HepG2 (cell line): Measurements from ENCODE around the gene UBC. TPM values are rescaled to one million over a fixed set of nuclear protein-coding genes. Genes with fewer than 3 reads are reported as not detected.

Experiments
- ARNT ChIP-seq: fragments of 450-650 bp; IDR thresholded peaks from 2 replicates; pipeline ENCODE4 v1.6.1; 2017
- CREB1 ChIP-seq, 2 experiments: fragments of 450-650 bp in 1 of 2; IDR thresholded peaks; 2 replicates each; pipeline ENCODE4 v1.6.1; 2016 to 2017; ENCODE audit warnings: control low read depth in 1 of 2, mild to moderate bottlenecking in 1 of 2, missing compliant biosample characterization in 1 of 2, missing genetic modification characterization in 1 of 2
- DR1 ChIP-seq: sonication (generic); formaldehyde crosslinking; IDR thresholded peaks from 2 replicates; pipeline ENCODE4 v1.8.0; 2021; ENCODE audit warnings: mild to moderate bottlenecking, missing genetic modification reagents, inconsistent platforms
- ELF4 ChIP-seq: sonication (generic); formaldehyde crosslinking; IDR thresholded peaks from 2 replicates; pipeline ENCODE4 v1.5.0; 2020; ENCODE audit warnings: missing genetic modification reagents, mild to moderate bottlenecking, moderate library complexity, borderline replicate concordance
- HNRNPLL ChIP-seq: fragments of 200-400 bp; formaldehyde crosslinking; IDR thresholded peaks from 2 replicates; pipeline ENCODE4 v1.6.1; 2017; ENCODE audit warnings: mild to moderate bottlenecking, low read depth, low read length; ENCODE audit not compliant: poor library complexity, severe bottlenecking
- ISX ChIP-seq: sonication (generic); formaldehyde crosslinking; conservative IDR thresholded peaks from 2 replicates; pipeline ENCODE4 v1.5.0; 2020; ENCODE audit warnings: missing genetic modification reagents
- PRMT3 ChIP-seq: sonication (generic); formaldehyde crosslinking; IDR thresholded peaks from 2 replicates; pipeline ENCODE4 v1.8.1; 2022; ENCODE audit warnings: low read depth, mild to moderate bottlenecking, moderate library complexity, missing genetic modification reagents, borderline replicate concordance
- RARA ChIP-seq: IDR thresholded peaks from 2 replicates; pipeline ENCODE4 v1.6.1; 2016; ENCODE audit warnings: missing genetic modification reagents, missing compliant biosample characterization
- SMYD3 ChIP-seq: sonication (generic); formaldehyde crosslinking; IDR thresholded peaks from 2 replicates; pipeline ENCODE4 v1.8.1; 2023; ENCODE audit warnings: mild to moderate bottlenecking, missing genetic modification reagents
- SP1 ChIP-seq, 2 experiments: fragments of 450-650 bp in 1 of 2; sonication (generic) in 1 of 2; formaldehyde crosslinking in 1 of 2; IDR thresholded peaks; 2 replicates each; pipeline versions ENCODE4 v1.4.0 to v1.6.1; 2016 to 2020; ENCODE audit warnings: missing genetic modification reagents in 1 of 2
- U2AF2 ChIP-seq: fragments of 200-400 bp; formaldehyde crosslinking; IDR thresholded peaks from 2 replicates; pipeline ENCODE4 v1.6.1; 2017; ENCODE audit warnings: low read depth, mild to moderate bottlenecking, low read length
- ZBTB21 ChIP-seq: sonication (generic); formaldehyde crosslinking; IDR thresholded peaks from 2 replicates; pipeline ENCODE4 v1.4.0; 2020; ENCODE audit warnings: missing genetic modification reagents
- ZFP41 ChIP-seq: sonication (generic); formaldehyde crosslinking; IDR thresholded peaks from 2 replicates; pipeline ENCODE4 v1.4.0; 2020; ENCODE audit warnings: mild to moderate bottlenecking, missing genetic modification reagents, borderline replicate concordance
- ZNF224 ChIP-seq: sonication (generic); formaldehyde crosslinking; IDR thresholded peaks from 2 replicates; pipeline ENCODE4 v1.5.0; 2020; ENCODE audit warnings: mild to moderate bottlenecking, missing genetic modification reagents
- ZNF3 ChIP-seq: IDR thresholded peaks from 2 replicates; pipeline ENCODE4 v1.7.0; 2017; ENCODE audit warnings: inconsistent platforms
- ZNF354B ChIP-seq: sonication (generic); formaldehyde crosslinking; IDR thresholded peaks from 2 replicates; pipeline ENCODE4 v1.8.0; 2022; ENCODE audit warnings: mild to moderate bottlenecking, missing genetic modification reagents
- ZNF572 ChIP-seq: sonication (generic); formaldehyde crosslinking; IDR thresholded peaks from 2 replicates; pipeline ENCODE4 v1.5.1; 2020; ENCODE audit warnings: mild to moderate bottlenecking, missing genetic modification reagents
- ZNF629 ChIP-seq: sonication (generic); formaldehyde crosslinking; conservative IDR thresholded peaks from 2 replicates; pipeline ENCODE4 v1.5.0; 2020; ENCODE audit warnings: missing genetic modification reagents
- ZNF672 ChIP-seq: sonication (generic); formaldehyde crosslinking; IDR thresholded peaks from 2 replicates; pipeline ENCODE4 v1.8.1; 2022; ENCODE audit warnings: missing genetic modification reagents
- ZNF709 ChIP-seq: sonication (generic); formaldehyde crosslinking; IDR thresholded peaks from 2 replicates; pipeline ENCODE4 v1.5.0; 2020; ENCODE audit warnings: mild to moderate bottlenecking, missing genetic modification reagents
- polyA plus RNA-seq, 8 experiments: library from polyadenylated mRNA; depleted of rRNA in 3 of 8; stranded (reverse) in 7 of 8; unstranded in 1 of 8; fragments of >200 nt; fragmentation: Illumina TruSeq in 4 of 8; extraction: Trizol in 4 of 8; gene quantifications; 2 replicates each; pipeline versions ENCODE4 v1.2.1 to v1.2.3, GENCODE V29; 2011 to 2016; ENCODE audit warnings: low read depth in 4 of 8, missing spikeins in 1 of 8, mixed read lengths in 1 of 8; ENCODE audit not compliant: insufficient read depth in 1 of 8
- total RNA-seq, 5 experiments: library from RNA; depleted of rRNA; stranded (reverse); fragments of >200 nt; fragmentation: Illumina TruSeq; extraction: Trizol; gene quantifications; 2 replicates each; pipeline ENCODE4 v1.2.3, GENCODE V29; 2016; ENCODE audit warnings: low read depth in 1 of 5
- TF ChIP-seq, protein P1 (sequence below): sonication (generic); formaldehyde crosslinking; IDR thresholded peaks from 2 replicates; pipeline ENCODE4 v1.5.0; 2020; ENCODE audit warnings: mild to moderate bottlenecking, missing genetic modification reagents
- TF ChIP-seq, protein P2 (sequence below): sonication (generic); formaldehyde crosslinking; IDR thresholded peaks from 2 replicates; pipeline ENCODE4 v1.5.1; 2020; ENCODE audit warnings: mild to moderate bottlenecking, missing genetic modification reagents, moderate library complexity
- TF ChIP-seq, protein P3 (sequence below): sonication (generic); formaldehyde crosslinking; IDR thresholded peaks from 2 replicates; pipeline ENCODE4 v1.4.0; 2020; ENCODE audit warnings: missing genetic modification reagents
- TF ChIP-seq, protein P4 (sequence below): IDR thresholded peaks from 2 replicates; pipeline ENCODE4 v1.6.1; 2016; ENCODE audit warnings: missing compliant biosample characterization, missing genetic modification reagents, borderline replicate concordance

Gene UBC
- total and polyA plus RNA-seq, 2 of the 13 experiments (the other 11 are each of a cell fraction or from before 2014, with no cell fraction given), result 805 to 1,432 TPM

DNA sequence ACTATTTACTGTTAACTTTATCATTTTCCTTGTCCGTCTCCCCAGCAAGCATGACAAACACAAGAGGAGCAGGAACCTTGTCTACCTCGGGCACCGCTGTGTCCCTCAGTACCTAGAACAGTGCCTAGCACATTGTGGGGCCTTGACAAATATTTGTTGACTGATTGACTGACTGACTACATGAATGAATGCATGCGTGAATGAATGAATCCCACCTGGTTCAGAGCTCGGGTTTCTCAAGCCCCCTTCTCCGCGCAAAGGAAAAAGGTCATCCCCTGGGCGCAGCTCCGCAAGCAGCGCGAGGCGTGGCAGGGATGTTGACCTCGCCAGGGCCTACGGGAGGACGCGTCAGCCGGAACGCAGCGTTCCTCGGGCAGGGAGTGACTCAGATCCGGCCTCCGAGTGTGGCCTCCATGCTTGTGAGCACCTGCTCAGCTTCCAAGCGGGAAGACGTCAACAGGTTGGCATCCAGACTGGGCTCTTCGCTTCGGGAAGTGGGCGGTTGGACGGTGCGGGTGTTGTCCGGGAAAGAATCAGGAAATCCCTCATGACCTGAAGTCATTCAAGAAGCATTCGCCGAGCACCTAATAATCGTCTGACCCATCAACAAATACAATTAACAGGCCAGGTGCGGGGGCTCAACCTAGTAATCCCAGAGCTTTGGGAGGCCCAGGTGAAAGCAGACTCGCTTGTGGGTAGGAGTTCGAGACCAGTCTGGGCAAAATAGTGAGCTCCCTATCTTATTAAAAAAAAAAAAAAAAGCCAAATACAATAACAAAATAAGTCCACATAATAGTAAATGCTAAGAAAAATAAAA lies 13.9 kb upstream of the UBC start (continued):
- TF ChIP-seq, protein P1, sequence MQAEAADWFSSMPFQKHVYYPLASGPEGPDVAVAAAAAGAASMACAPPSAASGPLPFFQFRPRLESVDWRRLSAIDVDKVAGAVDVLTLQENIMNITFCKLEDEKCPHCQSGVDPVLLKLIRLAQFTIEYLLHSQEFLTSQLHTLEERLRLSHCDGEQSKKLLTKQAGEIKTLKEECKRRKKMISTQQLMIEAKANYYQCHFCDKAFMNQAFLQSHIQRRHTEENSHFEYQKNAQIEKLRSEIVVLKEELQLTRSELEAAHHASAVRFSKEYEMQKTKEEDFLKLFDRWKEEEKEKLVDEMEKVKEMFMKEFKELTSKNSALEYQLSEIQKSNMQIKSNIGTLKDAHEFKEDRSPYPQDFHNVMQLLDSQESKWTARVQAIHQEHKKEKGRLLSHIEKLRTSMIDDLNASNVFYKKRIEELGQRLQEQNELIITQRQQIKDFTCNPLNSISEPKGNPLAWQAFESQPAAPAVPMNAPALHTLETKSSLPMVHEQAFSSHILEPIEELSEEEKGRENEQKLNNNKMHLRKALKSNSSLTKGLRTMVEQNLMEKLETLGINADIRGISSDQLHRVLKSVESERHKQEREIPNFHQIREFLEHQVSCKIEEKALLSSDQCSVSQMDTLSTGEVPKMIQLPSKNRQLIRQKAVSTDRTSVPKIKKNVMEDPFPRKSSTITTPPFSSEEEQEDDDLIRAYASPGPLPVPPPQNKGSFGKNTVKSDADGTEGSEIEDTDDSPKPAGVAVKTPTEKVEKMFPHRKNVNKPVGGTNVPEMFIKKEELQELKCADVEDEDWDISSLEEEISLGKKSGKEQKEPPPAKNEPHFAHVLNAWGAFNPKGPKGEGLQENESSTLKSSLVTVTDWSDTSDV (CRISPR knock-in tag), result 0 out of 2 replicates have a peak, but pooled peaks have one; percentile 39
- TF ChIP-seq DR1 (CRISPR knock-in tag), result no peak
- TF ChIP-seq, protein P2, sequence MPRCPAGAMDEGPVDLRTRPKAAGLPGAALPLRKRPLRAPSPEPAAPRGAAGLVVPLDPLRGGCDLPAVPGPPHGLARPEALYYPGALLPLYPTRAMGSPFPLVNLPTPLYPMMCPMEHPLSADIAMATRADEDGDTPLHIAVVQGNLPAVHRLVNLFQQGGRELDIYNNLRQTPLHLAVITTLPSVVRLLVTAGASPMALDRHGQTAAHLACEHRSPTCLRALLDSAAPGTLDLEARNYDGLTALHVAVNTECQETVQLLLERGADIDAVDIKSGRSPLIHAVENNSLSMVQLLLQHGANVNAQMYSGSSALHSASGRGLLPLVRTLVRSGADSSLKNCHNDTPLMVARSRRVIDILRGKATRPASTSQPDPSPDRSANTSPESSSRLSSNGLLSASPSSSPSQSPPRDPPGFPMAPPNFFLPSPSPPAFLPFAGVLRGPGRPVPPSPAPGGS, result no peak; the same call in 1 of the 2 replicates
- TF ChIP-seq ELF4 (CRISPR knock-in tag), result no peak
- TF ChIP-seq ISX (CRISPR knock-in tag), result no peak
- no peak for TF ChIP-seq U2AF2
- TF ChIP-seq ZBTB21 (CRISPR knock-in tag), result no peak
- TF ChIP-seq, protein P3, sequence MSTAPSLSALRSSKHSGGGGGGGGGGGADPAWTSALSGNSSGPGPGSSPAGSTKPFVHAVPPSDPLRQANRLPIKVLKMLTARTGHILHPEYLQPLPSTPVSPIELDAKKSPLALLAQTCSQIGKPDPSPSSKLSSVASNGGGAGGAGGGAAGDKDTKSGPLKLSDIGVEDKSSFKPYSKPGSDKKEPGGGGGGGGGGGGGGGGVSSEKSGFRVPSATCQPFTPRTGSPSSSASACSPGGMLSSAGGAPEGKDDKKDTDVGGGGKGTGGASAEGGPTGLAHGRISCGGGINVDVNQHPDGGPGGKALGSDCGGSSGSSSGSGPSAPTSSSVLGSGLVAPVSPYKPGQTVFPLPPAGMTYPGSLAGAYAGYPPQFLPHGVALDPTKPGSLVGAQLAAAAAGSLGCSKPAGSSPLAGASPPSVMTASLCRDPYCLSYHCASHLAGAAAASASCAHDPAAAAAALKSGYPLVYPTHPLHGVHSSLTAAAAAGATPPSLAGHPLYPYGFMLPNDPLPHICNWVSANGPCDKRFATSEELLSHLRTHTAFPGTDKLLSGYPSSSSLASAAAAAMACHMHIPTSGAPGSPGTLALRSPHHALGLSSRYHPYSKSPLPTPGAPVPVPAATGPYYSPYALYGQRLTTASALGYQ (CRISPR knock-in tag), result no peak
- TF ChIP-seq ZNF709 (CRISPR knock-in tag), result no peak
- TF ChIP-seq CREB1 (IDR thresholded peaks at IDR 0.05), result no peak
- no peak for TF ChIP-seq CREB1 (CRISPR knock-in tag; IDR thresholded peaks at IDR 0.05)
- TF ChIP-seq ZNF672 (CRISPR knock-in tag), result no peak
- no peak for TF ChIP-seq ARNT
- TF ChIP-seq ZFP41 (CRISPR knock-in tag), result no peak
- TF ChIP-seq RARA (CRISPR knock-in tag), result no peak
- no peak for TF ChIP-seq ZNF354B (CRISPR knock-in tag)
- no peak for TF ChIP-seq HNRNPLL
- peak; percentile 98 for TF ChIP-seq ZNF3 (CRISPR knock-in tag)
- TF ChIP-seq, protein P4, sequence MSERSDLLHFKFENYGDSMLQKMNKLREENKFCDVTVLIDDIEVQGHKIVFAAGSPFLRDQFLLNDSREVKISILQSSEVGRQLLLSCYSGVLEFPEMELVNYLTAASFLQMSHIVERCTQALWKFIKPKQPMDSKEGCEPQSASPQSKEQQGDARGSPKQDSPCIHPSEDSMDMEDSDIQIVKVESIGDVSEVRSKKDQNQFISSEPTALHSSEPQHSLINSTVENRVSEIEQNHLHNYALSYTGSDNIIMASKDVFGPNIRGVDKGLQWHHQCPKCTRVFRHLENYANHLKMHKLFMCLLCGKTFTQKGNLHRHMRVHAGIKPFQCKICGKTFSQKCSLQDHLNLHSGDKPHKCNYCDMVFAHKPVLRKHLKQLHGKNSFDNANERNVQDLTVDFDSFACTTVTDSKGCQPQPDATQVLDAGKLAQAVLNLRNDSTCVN (CRISPR knock-in tag), result no peak; the same call in 1 of the 2 replicates
- TF ChIP-seq ZNF629, result no peak; the same call in none of the 2 replicates
- no peak; the same call in 1 of the 2 replicates for TF ChIP-seq ZNF572
- TF ChIP-seq ZNF224, result no peak
- TF ChIP-seq PRMT3 (CRISPR knock-in tag), result no peak
- no peak for TF ChIP-seq SMYD3 (CRISPR knock-in tag)
- TF ChIP-seq SP1 (IDR thresholded peaks at IDR 0.05), result no peak
- TF ChIP-seq SP1 (CRISPR knock-in tag; IDR thresholded peaks at IDR 0.05), result no peak
